ENCODE results near the gene MRTFB.

GRCh38 chr16:14275934-14276333 is 204.8 kb downstream of the MRTFB start:
- TF ChIP-seq ASH2L (IDR thresholded peaks at IDR 0.05; ENCODE audit: insufficient read length, low read depth, low read length) (no peak), ZNF207 (IDR thresholded peaks at IDR 0.05; ENCODE audit: borderline replicate concordance) (no peak), ZNF431 (CRISPR knock-in tag; IDR thresholded peaks at IDR 0.05; ENCODE audit: borderline replicate concordance, low read depth) (no peak), TCF7L2 (IDR thresholded peaks at IDR 0.05; ENCODE audit: low read depth, low read length) (no peak), NR2C2 (CRISPR knock-in tag; IDR thresholded peaks at IDR 0.05; ENCODE audit: borderline replicate concordance) (no peak), TGIF2 (CRISPR knock-in tag; IDR thresholded peaks at IDR 0.05) (no peak), TFAP4 (IDR thresholded peaks at IDR 0.05; ENCODE audit: borderline replicate concordance, low read depth) (no peak), YY1 (IDR thresholded peaks at IDR 0.05; ENCODE audit: insufficient read depth, insufficient replicate concordance, low read depth, low read length) (no peak)
- TF ChIP-seq, protein P1, sequence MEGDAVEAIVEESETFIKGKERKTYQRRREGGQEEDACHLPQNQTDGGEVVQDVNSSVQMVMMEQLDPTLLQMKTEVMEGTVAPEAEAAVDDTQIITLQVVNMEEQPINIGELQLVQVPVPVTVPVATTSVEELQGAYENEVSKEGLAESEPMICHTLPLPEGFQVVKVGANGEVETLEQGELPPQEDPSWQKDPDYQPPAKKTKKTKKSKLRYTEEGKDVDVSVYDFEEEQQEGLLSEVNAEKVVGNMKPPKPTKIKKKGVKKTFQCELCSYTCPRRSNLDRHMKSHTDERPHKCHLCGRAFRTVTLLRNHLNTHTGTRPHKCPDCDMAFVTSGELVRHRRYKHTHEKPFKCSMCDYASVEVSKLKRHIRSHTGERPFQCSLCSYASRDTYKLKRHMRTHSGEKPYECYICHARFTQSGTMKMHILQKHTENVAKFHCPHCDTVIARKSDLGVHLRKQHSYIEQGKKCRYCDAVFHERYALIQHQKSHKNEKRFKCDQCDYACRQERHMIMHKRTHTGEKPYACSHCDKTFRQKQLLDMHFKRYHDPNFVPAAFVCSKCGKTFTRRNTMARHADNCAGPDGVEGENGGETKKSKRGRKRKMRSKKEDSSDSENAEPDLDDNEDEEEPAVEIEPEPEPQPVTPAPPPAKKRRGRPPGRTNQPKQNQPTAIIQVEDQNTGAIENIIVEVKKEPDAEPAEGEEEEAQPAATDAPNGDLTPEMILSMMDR (CRISPR knock-in tag; IDR thresholded peaks at IDR 0.05): no peak

Data from HepG2 (cell line).